HG02973 (cell line): ENCODE data around the gene HLF.
"Not testable (repeated sequence)": the region's sequence is repeated elsewhere in the genome, so short reads cannot be mapped to it uniquely, and the experiment has no call there.

Source experiments
- ATAC-seq: cut with Tn5 transposase; IDR thresholded peaks from one replicate; pipeline ENCODE4 v1.9.1; 2021; ENCODE audit warnings: moderate library complexity; ENCODE audit not compliant: unreplicated experiment

HLF gene

DNA sequence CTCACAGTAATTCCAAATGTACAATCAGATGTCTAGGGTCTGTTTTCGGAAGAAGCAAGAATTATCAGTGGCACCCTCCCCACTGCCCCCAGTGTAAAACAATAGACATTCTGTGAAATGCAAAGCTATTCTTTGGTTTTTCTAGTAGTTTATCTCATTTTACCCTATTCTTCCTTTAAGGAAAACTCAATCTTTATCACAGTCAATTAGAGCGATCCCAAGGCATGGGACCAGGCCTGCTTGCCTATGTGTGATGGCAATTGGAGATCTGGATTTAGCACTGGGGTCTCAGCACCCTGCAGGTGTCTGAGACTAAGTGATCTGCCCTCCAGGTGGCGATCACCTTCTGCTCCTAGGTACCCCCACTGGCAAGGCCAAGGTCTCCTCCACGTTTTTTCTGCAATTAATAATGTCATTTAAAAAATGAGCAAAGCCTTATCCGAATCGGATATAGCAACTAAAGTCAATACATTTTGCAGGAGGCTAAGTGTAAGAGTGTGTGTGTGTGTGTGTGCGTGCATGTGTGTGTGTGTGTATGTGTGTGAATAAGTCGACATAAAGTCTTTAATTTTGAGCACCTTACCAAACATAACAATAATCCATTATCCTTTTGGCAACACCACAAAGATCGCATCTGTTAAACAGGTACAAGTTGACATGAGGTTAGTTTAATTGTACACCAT, 59.7 kb downstream of the HLF start:
- ATAC-seq, result no peak

DNA sequence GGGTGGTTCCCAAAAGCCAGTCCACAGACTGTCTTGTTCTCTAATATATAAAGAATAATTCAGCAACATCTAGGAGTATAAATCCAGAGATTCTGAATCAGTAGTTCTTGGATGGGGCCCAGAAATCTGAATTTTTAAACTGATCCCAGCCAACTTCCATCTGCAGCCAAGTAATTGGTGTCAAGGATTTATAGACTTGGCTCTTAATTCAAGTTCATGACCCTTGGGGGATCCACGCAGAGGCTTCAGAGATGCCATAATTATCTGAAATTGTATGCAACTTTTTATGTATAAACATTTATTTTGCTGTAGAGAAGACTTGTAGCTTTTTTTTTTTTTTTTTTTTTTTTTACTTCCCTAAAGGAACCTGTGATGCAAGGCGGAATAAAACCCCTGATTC, 60.6 kb downstream of the HLF start:
- ATAC-seq, result no peak

DNA sequence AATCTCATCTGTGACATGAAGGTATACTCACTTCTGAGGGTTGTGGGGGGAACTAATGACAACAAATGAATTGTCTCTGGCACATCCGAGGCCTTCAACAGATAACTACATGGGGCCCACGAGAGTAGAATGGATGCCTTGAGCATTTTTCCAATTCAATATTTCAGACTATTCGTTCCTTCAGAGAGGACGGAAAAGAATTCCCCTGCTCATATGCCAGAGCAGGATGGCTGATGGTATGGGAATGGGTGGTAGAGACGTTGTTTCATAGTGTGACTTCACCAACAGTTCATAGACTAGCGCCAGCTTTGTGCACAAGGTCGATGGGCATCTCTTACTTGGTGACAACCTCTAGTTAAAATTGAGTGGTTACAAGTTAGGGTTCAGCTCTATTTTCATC, 61.3 kb downstream of the HLF start:
- ATAC-seq, result no peak

DNA sequence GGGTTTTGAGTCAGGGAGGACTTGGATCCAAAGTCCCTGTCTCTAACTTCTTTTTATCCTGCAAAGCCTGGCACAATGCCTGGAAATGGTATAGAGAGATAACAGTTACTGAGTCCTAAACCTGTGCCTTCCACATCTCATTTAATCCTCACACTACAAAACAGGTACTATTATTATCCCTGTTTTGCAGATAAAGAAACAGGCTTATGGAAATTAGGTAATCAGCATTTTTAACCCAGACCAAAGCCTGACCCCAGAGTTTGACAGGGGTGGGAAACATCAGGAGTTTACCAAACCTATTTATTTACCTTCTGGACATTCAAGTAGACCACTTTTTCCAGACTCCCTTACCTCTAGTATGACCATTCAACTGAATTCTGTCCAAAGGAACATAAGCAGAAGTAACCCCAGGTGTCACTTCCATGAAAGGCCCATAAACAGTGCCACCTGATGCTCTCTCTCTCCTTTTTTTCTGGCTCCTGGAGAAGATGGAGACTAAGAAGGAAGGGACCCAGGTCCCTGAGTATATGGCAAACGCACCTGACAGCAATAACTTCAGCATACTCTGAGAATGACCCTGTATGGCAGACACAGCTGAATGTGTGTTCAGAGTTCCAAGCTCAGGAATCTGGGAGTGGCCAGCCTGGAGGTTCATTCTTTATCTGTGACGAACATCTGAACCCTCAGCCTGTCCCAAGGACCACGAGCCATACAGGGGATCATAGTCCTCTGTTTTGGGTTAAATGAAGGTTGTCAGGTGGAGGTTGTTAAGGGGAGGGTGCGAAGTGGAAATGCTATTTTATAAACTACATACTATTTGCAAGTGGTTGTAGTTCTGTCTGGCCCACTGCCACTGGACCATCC, 62.7 kb downstream of the HLF start:
- no peak for ATAC-seq

DNA sequence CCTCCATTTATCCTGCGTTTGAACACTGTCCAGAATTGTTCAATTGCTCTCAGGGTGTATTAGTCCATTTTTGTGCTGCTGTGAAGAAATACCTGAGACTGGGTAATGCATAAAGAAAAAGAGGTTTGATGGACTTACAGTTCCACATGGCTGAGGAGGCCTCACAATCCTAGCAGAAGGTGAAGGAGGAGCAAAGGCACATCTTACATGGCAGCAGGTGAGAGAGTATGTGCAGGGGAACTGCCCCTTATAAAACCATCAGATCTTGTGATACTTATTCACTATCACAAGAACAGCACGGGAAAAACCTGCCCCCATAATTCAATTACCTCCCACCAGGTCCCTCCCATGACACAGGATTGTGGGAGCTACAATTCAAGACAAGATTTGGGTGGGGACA, 63.8 kb downstream of the HLF start:
- not testable (repeated sequence) for ATAC-seq

DNA sequence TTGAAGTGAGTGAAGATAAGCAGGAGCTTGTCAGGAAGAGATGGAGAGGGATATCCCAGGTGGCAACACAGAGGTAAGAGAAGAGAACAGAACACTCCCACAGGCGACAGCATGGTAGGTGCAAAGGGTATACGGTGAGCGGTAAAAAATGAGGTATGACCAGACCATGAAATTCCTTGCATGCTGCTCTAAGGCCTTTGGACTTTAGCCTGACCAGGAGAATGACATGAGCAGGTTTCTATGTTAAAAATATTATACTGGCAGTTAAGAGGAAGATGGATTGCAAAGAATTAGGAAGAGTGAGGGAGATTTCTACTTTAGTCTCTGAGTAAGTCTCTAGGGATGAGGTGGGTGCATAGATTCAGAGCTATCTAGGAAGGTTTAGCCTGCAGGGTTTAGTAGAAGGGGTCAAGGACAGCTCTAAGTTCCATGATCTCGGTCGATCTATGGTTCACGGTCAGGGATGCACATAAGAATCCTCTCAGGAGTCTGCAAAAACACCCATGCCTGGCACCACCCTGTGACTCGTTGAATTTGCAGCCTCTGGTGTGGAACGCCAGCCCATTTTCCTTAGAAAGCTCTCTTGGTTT, 65.7 kb downstream of the HLF start:
- ATAC-seq, result no peak

DNA sequence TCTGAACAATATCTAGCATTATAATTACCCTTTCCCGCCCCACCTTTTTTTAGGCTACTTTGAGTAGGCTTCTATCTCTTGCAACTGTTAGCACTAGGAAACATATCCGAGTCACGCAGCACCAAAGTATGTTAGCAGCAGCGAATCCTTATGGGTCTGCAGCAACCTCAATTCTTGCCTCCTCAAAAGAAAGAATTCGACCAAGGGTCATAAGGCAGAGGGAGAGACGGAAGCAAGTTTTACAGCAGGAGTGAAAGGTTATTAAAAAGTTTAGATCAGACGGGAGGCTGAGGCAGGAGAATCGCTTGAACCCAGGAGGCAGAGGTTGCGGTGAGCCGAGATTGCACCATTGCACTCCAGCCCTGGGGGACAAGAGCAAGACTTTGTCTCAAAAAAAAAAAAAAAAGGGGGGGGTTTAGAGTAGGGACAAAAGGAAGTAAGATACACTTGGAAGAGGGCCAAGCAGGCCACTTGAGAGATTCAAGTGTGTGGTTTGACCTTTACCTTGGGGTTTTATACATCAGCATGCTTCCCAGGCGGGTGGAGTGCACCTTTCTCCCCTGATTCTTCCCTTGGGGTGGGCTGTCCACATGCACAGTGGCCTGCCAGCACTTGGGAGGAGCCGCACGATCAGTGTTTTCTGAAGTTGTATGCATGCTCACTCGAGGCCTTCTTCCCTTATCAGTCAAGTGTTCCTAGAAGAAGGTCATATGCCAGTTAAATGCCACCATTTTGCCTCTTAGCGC, 67.7 kb downstream of the HLF start:
- ATAC-seq, result no peak

DNA sequence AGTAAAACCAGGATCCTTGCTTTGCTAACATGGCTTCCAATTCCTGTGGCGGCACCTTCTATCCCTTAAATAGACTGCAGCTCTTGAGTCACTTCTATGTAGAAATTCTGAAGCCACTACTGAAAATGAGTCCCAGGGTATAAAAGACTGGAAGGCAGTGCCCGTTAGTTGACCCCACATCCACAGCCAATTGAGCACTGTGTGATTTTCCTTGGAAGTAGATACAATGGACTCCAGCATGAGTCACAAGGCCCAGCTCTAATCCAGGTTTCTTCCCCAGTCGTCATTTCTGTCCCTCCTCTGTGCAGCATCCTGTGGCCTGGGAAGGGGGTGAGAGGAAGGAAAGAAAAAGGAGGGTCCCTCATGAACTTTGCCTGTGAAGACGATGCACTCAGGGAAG, 69.5 kb downstream of the HLF start:
- ATAC-seq, result no peak

DNA sequence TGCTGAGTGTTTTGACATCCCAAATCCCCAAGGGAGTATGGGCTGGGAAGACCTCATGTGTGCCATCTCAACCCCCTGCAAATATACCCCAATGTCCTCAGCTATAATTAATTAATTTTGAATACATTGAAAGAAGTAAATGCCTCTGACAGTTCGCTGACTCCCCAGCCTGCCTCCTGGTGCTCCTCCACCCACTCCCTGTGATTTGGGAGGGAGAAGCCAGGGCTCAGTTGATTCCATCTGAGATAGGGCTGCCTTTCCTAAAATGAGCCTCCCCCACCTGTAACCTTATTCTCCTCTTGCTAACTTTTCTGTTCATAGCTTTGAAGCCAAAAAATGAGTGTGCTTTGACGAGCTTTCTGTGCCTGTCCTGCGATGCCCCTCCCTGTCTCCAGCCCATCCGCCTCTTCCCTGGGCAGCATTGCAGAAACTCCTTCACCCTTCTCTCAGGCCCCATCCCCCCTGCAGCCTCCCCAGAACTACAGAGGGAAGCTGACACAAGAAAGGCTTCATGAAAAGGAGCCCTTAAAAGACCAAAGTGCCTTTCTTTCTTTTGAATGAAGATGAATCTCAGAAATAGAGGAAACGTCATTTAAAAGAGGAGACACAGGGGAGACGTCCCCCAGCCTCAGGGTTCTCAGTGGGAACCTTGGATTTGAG, 70.3 kb downstream of the HLF start:
- ATAC-seq, result no peak

DNA sequence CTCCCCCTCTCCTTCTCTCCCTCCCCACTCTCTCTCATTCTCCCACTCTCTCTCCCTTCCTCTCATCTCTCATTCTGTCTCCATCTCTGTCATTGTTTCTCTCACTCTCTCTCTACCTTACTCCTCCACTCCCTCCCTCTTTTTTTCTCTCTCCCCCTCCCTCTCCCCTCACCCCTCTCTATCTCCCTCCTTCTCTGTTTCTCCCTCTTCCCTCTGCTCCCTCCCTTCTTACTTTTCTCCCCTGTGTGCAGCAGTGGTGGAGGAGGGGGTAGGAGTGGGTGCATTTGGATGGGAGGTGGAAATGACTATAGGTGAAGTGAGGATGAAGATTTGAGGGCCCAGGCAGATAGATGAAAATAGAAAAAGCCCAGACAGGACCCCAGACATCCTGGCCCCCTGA, 70.9 kb downstream of the HLF start:
- no peak for ATAC-seq

DNA sequence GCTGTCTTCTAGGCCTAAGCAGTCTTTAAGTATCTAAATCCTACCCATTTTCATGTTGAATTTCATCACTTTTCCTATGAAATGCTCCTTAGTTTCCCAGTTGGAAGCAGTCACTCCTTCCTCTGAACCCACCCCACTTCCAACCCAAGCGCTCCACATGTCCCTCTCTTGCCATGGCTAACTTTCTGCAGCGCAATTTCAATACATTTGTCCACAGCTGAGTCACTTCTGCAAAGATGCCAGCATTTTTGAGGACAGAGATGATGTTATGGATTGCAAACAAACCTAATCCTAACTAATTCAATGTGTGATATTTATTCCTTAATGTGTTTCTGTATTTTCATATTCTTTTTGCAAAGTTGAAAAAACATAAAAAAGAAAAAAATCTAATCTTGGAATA, 71.7 kb downstream of the HLF start:
- no peak for ATAC-seq

DNA sequence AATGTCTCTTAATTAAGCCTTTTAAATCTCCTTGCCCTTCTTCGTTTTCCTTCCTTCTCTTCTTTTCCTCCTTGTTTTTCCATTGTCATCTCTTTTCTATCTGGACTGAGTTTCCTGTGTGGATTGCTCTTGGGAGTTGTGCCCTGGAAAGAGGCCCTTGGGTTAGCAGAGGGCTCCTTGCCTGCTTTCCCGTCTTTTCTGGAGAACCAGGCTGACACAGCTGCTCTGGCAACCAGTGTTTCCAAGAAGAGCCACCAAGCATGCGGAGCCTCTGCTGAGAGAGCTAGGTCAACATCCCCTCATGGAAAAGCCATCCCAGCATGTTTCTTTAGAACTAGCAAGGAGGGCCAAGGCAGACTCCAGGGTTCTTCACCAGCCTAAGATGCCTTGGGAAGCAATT, 75.4 kb downstream of the HLF start:
- ATAC-seq, result no peak

DNA sequence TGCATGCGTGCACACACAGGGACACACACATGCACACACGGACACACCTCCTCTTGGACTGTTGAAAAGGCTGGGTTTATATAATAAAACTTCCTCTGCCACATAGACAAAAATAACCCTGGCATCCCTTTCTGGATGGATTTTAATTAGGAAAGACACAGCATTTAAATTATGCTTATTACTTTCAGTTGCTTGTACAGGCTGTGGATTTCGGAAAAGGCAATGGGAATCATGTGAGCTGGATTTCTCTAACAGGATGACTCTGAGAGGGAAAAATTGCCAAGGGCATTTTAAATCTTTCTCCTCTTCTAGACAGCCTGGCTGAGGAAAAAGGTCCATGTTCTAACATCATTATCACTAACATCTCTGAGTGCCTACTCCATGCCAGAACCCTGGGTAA, 75.9 kb downstream of the HLF start:
- no peak for ATAC-seq

DNA sequence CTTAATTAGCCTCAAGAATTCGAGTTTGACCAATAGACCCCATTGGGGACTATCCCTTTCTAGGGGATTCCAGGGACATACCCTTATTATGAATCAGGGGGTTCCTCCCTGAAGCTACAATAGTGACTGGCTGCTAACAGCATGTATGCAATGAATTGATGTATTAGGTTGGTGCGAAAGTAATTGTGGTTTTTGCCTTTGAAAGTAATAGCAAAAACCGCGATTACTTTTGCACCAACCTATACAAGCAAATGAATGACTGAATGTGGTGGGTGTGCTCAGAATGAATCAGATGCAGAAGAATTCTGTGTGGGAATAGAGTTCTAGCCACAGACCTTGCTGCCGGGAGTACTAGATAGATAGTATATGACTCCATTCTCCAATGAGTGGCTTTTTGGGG, 76.7 kb downstream of the HLF start:
- ATAC-seq, result peak; percentile 66

DNA sequence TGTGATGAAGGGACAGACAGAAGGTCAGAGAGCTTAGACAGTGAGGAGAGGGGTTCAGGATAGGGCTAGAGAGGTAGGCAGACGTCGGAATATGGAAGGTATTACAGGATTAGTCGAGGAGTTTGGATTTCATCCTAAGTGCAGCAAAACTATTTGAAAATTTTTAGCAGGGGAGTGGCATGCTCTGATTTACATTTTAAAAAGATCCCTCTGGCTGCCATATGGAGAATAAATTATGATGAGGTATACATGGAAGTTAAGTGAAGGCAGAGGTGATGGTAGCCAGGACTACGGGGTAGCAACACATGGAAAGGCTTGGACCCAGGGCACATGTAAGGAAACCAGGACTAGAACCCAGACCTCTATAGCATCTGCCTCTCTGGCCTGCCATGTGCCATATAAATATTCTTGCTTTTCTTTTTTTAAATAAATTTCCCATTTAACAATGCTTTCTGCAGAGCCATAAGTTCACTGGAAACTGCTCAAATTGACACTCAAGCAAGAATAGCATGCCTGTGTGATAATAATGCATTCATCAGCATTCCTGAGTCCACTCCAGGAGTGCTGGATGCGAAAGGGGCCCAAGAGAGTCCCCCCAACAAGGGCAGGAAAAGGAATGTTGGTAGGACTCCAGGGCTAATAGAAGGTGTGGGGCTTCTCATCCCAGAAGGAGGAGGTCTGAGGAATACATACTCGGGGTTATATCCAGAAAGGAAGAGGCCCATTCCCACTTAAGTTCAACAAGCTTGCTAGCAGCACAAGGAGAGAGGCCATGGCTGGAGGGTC, 78.2 kb downstream of the HLF start:
- ATAC-seq, result no peak

DNA sequence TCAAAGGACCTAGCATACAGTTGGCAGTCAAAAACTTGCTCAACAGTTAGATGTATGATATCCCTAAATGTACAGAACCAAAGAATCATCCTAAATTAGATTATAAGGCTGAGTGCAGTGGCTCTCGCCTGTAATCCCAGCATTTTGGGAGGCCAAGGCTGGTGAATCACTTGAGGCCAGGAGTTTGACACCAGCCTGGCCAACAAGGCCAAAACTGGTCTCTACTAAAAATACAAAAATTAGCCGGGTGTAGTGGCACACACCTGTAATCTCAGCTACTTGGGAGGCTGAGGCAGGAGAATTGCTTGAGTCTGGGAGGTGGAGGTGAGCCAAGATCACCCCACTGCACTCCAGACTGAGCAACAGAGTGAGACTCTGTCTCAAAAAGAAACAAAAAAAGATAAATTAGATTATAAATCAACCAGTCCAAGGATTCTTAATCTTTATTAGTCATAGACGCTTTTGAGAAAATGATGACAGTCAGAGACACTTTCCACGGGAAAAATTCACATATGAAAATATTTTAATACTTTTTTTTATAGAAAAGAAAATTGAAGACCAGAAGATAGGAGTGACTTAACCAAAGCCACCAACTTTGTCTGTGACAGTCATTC, 79.2 kb downstream of the HLF start:
- no peak for ATAC-seq

DNA sequence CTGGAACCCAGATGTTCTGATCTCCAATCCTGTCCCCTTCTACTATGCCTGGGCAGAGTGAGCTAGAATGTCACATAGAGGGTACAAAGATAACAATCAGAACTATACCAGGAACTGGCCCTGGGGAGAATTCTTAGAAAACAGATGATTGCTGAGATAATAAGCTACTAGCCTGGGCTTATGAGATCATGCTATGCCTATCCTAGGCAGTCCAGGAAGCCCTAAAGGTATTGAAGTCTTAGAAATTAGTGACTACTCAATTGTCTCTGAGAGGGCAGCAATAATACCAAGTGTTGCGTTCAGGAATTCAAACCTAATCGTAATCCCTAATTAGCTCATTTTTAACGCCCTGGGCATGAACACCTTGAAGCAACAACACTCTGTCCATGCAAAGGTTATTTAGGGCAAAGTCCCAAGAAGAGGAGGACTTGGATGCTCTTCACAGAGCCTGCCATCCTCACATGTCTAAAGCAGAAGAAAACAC, 79.8 kb downstream of the HLF start:
- ATAC-seq, result no peak

DNA sequence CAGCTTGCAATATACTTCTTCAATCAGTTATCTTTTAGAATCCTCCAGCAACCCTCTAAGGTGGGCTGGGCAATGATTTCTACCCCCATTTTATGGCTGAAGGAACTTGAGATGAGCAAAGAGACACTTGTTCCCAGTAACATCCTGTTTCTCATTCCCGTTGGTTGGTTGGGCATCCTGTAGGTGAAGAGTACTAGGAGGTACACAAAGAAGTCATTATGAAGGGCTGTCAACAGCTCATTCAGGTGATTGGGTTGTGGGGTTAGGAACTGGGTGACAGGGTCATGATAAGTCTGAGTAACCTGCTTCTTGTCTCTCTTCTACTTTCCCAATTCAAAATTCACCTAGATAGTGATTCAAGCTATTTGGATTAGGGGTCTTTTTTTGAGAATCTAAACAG, 80.4 kb downstream of the HLF start:
- no peak for ATAC-seq

DNA sequence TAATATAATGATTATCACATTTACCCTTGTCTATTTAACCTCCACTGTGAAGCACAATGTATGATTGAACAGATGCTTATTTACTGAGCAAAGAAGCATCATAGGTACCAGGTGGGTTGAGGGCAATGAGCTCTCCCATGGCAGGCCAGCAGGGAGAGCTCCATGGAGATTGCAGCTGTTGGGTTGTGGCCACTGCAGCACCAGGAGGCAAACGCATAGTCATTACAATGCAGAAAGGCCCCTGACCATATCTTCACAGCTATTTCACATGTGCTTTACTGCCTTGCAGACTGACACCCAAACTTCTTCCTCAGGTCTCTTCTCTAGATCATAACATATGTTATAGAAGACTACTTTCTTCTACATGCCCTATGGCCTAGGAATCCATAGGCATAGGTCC, 81.9 kb downstream of the HLF start:
- ATAC-seq, result no peak

DNA sequence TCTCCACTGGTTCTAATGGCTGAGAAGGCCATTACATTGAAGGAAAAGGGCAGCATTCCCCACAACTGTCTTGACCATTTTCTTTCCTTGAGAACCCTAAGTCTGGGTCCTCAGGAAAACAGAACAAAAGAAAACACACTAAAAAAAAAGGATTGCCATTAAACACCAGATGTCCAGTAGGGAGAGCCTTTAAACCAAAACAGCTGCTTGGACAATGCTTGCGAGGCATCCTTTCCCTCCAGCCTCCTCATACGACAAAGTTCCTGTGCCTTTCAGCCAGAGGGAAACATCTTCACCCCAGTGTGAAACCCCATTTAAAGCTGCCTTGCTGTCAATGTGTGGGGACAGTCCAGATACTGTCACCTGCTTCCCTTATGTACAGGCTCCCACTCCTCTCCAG, 82.6 kb downstream of the HLF start:
- no peak for ATAC-seq
